GM21381 (cell line): ENCODE measurements around the gene AGBL5.
"Not testable (repeated sequence)": the region's sequence is repeated elsewhere in the genome, so short reads cannot be mapped to it uniquely, and the experiment has no call there.

Experiments used
- ATAC-seq: cut with Tn5 transposase; IDR thresholded peaks from one replicate; pipeline ENCODE4 v1.9.1; 2021; ENCODE audit warnings: mild to moderate bottlenecking, moderate library complexity; ENCODE audit not compliant: unreplicated experiment

Gene AGBL5

DNA sequence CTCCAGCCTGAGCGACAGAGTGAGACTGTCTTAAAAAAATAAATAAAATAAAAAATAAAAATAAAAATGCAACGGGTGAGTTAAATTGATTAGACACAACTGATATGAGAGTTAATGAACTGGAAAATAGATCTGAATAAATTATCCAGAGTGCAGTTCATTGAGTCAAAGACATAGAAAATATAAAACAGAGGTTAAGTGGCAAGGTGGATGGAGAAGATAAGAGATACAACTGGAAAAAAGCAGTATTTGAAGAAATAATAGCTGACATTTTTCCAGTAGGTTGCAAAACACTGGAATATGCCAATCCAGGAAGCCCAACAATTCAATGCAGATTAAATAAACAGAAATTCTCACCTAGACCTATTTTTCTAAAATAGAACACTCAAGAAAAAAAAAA lies 56.8 kb downstream of the AGBL5 start:
- ATAC-seq: no peak

DNA sequence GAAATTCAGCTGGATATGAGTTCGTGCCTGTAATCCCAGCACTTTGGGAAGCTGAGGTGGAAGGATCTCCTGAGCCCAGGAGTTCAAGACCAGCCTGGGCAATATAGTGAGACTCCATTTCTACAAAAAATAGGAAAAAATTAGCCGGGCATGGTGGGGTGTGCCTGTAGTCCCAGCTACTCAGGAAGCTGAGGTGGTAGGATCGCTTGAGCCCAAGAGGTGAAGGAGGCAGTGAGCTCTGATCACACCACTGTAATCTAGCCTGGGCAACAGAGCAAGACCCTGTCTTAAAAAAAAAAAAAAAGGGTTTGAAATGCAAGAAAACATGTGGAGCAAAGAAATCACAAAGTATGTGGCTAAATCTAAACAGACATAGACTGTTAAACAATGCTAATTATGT lies 57.6 kb downstream of the AGBL5 start:
- ATAC-seq: no peak

DNA sequence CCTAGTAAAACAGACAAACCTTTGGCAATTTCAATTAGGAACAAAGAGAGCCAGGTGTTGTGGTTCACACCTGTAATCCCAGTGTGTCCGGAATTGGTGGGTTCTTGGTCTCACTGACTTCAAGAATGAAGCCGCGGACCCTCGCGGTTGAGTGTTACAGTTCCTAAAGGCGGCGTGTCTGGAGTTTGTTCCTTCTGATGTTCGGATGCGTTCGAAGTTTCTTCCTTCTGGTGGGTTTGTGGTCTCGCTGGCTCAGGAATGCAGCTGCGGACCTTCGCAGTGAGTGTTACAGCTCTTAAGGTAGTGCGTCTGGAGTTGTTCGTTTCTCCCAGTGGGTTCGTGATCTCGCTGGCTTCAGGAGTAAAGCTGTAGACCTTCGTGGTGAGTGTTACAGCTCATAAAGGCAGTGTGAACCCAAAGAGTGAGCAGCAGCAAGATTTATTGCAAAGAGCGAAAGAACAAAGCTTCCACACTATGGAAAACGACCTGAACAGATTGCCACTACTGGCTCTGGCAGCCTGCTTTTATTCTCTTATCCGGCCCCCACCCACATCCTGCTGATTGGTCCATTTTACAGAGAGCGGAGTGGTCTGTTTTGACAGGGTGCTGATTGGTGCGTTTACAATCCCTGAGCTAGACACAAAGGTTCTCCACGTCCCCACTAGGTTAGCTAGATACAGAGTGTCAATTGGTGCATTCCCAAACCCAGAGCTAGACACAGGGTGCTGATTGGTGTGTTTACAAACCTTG lies 59.3 kb downstream of the AGBL5 start:
- ATAC-seq: not testable (repeated sequence)

DNA sequence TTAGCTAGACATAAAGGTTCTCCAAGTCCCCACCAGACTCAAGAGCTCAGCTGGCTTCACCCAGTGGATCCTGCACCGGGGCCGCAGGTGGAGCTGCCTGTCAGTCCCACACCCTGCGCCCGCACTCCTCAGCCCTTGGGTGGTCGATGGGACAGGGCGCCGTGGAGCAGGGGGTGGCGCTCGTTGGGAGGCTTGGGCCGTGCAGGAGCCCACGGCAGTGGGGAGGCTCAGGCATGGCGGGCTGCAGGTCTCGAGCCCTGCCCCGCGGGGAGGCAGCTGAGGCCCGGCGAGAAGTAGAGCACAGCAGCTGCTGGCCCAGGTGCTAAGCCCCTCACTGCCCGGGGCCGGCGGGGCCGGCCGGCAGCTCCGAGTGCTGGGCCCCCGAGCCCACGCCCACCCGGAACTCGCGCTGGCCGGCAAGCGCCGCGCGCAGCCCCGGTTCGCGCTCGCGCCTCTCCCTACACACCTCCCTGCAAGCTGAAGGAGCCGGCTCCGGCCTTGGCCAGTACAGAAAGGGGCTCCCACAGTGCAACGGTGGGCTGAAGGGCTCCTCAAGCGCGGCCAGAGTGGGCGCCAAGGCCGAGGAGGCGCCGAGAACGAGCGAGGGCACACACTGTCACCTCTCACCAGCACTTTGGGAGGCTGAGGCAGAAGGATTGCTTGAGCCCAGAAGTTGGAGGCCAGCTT lies 60.1 kb downstream of the AGBL5 start:
- ATAC-seq: not testable (repeated sequence)

DNA sequence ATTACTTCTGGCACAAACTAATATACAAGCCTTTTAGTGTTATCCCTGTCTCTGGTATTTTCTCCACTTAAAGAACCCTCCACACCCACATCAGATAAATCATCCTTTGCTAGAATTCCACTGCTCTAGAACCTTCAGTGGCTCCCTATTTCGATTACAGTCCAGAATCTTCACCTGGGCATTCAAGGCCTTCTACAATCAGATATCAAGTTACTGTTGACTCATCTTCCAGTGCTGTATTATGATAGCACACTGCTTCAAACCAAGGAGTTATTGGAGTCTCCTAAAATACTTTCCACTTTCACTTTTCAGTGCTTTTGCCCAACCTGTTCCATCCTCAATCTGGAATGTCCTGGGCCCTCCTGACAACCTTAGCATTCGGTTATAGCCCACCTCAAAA lies 64.1 kb downstream of the AGBL5 start:
- no peak for ATAC-seq

DNA sequence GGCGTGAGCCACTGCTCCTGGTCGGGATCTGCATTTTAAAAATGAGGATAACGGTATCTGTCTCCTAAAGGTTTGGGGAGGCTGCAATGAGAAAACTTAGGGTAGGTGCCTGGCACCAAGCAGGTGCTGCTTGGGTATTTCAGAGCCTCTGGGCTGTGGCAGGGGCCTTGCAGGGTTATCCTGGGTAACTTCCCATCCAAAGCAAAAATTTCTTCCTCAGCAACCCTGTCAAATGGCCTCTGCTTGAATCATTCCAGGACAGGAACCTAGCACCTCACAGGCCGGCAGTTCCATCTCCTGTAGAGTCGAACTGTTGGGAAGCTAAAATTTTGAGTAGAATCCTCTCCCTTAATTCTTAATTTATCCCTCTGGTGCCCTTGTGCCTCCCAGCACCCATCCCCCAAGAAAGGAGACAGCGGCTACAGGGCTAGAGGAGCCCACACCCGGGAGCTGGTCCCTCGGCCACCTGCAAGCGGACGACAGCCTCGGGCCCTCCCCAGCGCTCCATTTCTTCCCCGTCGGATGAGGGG lies 66.6 kb downstream of the AGBL5 start:
- ATAC-seq: no peak

DNA sequence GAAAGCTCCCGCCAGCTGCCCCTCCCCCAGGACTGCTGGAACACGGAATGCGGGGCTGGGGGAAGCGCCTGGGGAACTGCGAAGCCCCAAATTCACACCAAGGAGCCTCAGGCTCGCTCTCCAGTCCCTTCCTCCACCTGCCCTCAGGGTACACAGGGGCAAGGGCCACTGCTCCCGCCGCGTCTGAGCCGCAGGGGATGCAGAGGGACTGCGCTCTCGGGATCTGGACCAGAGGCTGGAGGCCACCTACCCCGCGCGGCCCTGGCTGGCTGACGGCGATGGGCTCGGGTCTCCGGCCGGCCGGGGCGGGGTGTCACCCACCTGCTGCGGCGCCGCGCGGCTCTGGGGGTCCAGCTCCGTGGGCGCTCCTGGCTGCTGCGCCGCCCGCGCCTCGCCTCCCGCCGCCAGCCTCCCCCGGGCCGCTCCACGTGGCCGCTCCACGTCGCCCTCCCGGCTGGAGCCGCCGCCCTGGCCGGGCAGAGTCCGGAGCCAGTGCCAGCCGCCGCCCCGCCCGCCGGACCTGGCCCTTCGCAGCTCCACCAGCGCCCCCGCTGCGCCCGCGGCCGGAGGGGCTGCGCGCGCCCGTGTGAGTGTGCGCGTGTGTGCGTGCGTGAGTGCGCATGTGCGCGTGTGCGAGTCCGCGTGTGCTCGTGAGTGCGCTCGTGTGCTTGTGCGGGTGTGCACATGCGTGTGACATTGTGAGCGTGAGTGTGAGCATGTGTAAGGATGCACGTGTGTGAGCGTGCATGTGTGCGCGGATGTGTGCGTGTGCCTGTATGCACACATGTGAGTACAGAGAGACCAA lies 67.3 kb downstream of the AGBL5 start, which contains the start of gene CGREF1:
Gene CGREF1 (minus strand): TSS at position 604 of the 805 bp plus-strand sequence. CDS start 14,762 bp downstream, outside the sequence.
- ATAC-seq: no peak

DNA sequence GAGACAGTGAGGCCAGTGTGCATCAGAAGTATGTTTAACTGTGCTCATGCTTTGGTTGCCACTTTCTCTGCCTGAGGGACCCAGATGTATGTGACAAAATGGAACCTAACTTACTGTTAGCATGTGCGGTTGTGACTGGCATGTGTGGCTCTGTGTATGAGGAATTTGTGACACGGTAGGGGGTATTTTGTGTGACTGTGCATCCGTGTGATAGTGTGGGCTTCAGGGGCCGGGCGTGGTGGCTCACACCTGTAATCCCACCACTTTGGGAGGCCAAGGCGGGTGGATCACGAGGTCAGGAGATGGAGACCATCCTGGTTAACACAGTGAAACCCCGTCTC lies 67.8 kb downstream of the AGBL5 start:
- ATAC-seq: not testable (repeated sequence)
